Panc1 (cell line): ENCODE measurements around the gene MRPL17. TPM values are rescaled to one million over a fixed set of nuclear protein-coding genes. Genes with fewer than 3 reads are reported as not detected.

Experiments
- ATAC-seq: fragments of 200-7000 bp; cut with Tn5 transposase; 2 replicates; pipeline ENCODE4 v1.9.1; 2020; ENCODE audit warnings: mild to moderate bottlenecking, moderate library complexity
- BruUV-seq: library from RNA; stranded (reverse); fragments of 400-500 nt; replicated peaks from 2 replicates; lab custom pipeline; 2021; lab: Mats Ljungman, UMichigan
- CTCF ChIA-PET: fragments of 300-600 bp; sonication (Branson Sonifier 250); formaldehyde crosslinking; loops from one replicate; lab custom pipeline; 2022; ENCODE audit warnings: antibody characterized with exemption; lab: Charles Lee
- POLR2A ChIA-PET: fragments of 300-600 bp; sonication (Branson Sonifier 250); formaldehyde crosslinking; loops from one replicate; lab custom pipeline; 2022; ENCODE audit warnings: antibody characterized with exemption; lab: Charles Lee
- DNase-seq: peaks from one replicate; pipeline ENCODE4 v3.0.0-alpha.2; 2010; ENCODE audit warnings: low read depth, low spot score
- H3K27ac ChIP-seq: 2 replicates; pipeline ENCODE4 v1.5.1; 2011; ENCODE audit warnings: mild to moderate bottlenecking, low read length, inconsistent platforms
- H3K27me3 ChIP-seq: fragments of 200-500 bp; sonication (Bioruptor generic); 2 replicates; pipeline ENCODE4 v1.6.0; 2014; ENCODE audit warnings: low read length, inconsistent platforms; ENCODE audit not compliant: control insufficient read depth, insufficient read depth
- H3K36me3 ChIP-seq: fragments of 200-500 bp; sonication (Bioruptor generic); 2 replicates; pipeline ENCODE4 v1.5.1; 2014; ENCODE audit warnings: inconsistent platforms, mild to moderate bottlenecking, low read length, moderate library complexity; ENCODE audit not compliant: control insufficient read depth, insufficient read depth
- H3K4me1 ChIP-seq: 2 replicates; pipeline ENCODE4 v1.5.1; 2011; ENCODE audit warnings: inconsistent platforms, mild to moderate bottlenecking, low read length, moderate library complexity; ENCODE audit not compliant: control insufficient read depth, insufficient read depth
- H3K4me3 ChIP-seq, 2 experiments: 2 replicates each; pipeline ENCODE4 v1.5.1; 2011 to 2012; ENCODE audit warnings: low read depth in 2 of 2, low read length in 2 of 2, mild to moderate bottlenecking in 2 of 2, inconsistent platforms in 1 of 2, moderate library complexity in 1 of 2
- H3K9me3 ChIP-seq: fragments of 200-500 bp; sonication (Bioruptor generic); 2 replicates; pipeline ENCODE4 v1.5.1; 2014; ENCODE audit warnings: low read depth, mild to moderate bottlenecking, inconsistent platforms, low read length, moderate library complexity; ENCODE audit not compliant: control insufficient read depth, insufficient read depth
- POLR2AphosphoS5 ChIP-seq: IDR thresholded peaks from 2 replicates; pipeline ENCODE4 v1.6.1; 2012; ENCODE audit warnings: mild to moderate bottlenecking, low read depth, low read length, moderate library complexity
- REST ChIP-seq, 2 experiments: IDR thresholded peaks; 2 replicates each; pipeline ENCODE4 v1.6.1; 2011 to 2012; ENCODE audit warnings: low read depth in 2 of 2, control low read depth in 1 of 2, low read length in 1 of 2, mild to moderate bottlenecking in 1 of 2, moderate library complexity in 1 of 2; ENCODE audit not compliant: insufficient read depth in 1 of 2
- SIN3A ChIP-seq: IDR thresholded peaks from 2 replicates; pipeline ENCODE4 v1.6.1; 2012; ENCODE audit warnings: low read depth, mild to moderate bottlenecking, low read length, moderate library complexity, borderline replicate concordance; ENCODE audit not compliant: insufficient read depth
- TCF7L2 ChIP-seq: IDR thresholded peaks from 2 replicates; pipeline ENCODE4 v1.6.1; 2011; ENCODE audit warnings: mild to moderate bottlenecking, low read depth, low read length, inconsistent platforms
- in situ Hi-C: cut with HindIII; loops from 2 replicates; pipeline ENCODE4 v1.10.0; 2016; ENCODE audit warnings: low sequenced_read_pairs, low pct_unique_long_range_greater_than_20kb
- intact Hi-C: fragments of 100-400 bp; cut with micrococcal nuclease; formaldehyde crosslinking; loops from one replicate; pipeline ENCODE4 v1.10.0; 2022; ENCODE audit not compliant: unreplicated experiment
- total RNA-seq: library from RNA; stranded (reverse); gene quantifications from one replicate; pipeline ENCODE4 v1.2.1, GENCODE V29; 2021; ENCODE audit not compliant: unreplicated experiment
- TF ChIP-seq, protein P1 (sequence below): fragments of 450-650 bp; IDR thresholded peaks from 2 replicates; pipeline ENCODE4 v1.5.1; 2017; ENCODE audit warnings: mild to moderate bottlenecking

The MRPL17 gene
- total RNA-seq, 1 experiment from 2014 or later = 115 TPM

GRCh38 chr11:6671991-6672390, 11.1 kb downstream of the MRPL17 start:
- POLR2A ChIA-PET = interaction anchor here (0.6 to 0.7 kb wide), 3 partner anchors 9 to 58 kb away, joined by 3 to 8 read pairs (median 4); no protein-coding TSS in a partner anchor
- TF ChIP-seq REST (IDR thresholded peaks at IDR 0.05; ENCODE audit: insufficient read depth in 1 of 2, low read depth in 2 of 2, low read length in 1 of 2) = no peak
- no peak for TF ChIP-seq TCF7L2
- TF ChIP-seq, protein P1, sequence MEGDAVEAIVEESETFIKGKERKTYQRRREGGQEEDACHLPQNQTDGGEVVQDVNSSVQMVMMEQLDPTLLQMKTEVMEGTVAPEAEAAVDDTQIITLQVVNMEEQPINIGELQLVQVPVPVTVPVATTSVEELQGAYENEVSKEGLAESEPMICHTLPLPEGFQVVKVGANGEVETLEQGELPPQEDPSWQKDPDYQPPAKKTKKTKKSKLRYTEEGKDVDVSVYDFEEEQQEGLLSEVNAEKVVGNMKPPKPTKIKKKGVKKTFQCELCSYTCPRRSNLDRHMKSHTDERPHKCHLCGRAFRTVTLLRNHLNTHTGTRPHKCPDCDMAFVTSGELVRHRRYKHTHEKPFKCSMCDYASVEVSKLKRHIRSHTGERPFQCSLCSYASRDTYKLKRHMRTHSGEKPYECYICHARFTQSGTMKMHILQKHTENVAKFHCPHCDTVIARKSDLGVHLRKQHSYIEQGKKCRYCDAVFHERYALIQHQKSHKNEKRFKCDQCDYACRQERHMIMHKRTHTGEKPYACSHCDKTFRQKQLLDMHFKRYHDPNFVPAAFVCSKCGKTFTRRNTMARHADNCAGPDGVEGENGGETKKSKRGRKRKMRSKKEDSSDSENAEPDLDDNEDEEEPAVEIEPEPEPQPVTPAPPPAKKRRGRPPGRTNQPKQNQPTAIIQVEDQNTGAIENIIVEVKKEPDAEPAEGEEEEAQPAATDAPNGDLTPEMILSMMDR = no peak
- TF ChIP-seq SIN3A = no peak
- TF ChIP-seq POLR2AphosphoS5 = no peak
- Histone ChIP-seq H3K27ac (no peak overlapping the region), H3K4me1 (no peaks in the 10 kb centered on the region), H3K36me3 (no peaks in the 10 kb centered on the region), H3K27me3 (no peaks in the 10 kb centered on the region; the same call in 1 of the 2 replicates), H3K4me3 (no peak overlapping the region), H3K9me3 (no peaks in the 10 kb centered on the region)
- in situ Hi-C loops = no loop called here
- intact Hi-C loops = no loop called here
- BruUV-seq = no TSS peak
- CTCF ChIA-PET = interaction anchor here (0.6 to 0.7 kb wide), 3 partner anchors 12 to 167 kb away, joined by 5 to 7 read pairs (median 6); no protein-coding TSS in a partner anchor
- DNase-seq (no peak), ATAC-seq (no peak)

DNA sequence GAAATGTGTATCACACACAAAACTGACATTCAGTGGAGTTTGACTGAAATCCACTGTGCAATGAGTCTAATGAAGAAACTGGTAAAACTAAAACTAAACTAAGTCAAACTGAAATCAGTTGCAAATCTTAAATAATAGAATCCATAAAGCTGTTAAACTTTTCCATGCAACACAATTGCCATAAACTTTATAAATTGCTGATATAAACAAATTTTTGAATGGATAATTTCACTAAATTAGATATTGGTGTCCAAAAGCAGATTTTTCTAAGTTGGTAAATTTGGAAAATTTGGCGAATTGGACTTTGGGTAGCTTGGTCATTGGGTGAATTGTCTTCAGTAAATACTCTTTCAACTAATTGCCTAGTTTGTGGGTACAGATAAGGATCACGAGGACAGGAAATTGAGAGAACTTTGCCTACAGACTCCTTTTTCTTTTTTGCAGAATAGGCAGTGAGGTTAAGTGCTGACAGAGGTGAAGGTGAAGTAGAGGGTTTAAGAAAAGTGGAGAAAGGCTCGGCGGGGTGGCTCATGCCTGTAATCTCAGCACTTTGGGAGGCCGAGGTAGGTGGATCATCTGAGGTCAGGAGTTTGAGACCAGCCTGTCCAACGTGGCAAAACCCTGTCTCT, 12.8 kb downstream of the MRPL17 start:
- TF ChIP-seq, protein P1 = no peak
- no peak for TF ChIP-seq SIN3A
- TF ChIP-seq REST (IDR thresholded peaks at IDR 0.05; ENCODE audit: insufficient read depth in 1 of 2, low read depth in 2 of 2, low read length in 1 of 2) = no peak
- no peak for TF ChIP-seq POLR2AphosphoS5
- TF ChIP-seq TCF7L2 = no peak
- BruUV-seq = no TSS peak
- intact Hi-C loops (no loop called here), in situ Hi-C loops (no loop called here)
- no peak for ATAC-seq
- CTCF ChIA-PET = no interaction called here
- H3K36me3 ChIP-seq = no peaks in the 10 kb centered on the region
- no peak overlapping the region for H3K4me3 ChIP-seq
- no peaks in the 10 kb centered on the region for H3K4me1 ChIP-seq
- DNase-seq = no peak
- H3K9me3 ChIP-seq = no peaks in the 10 kb centered on the region
- H3K27me3 ChIP-seq = no peaks in the 10 kb centered on the region; the same call in 1 of the 2 replicates
- H3K27ac ChIP-seq = no peak overlapping the region
- POLR2A ChIA-PET = no interaction called here
